Neural progenitor cell (in vitro differentiated cells): ENCODE results near the gene MN1.

Source experiments
- EZH2 ChIP-seq: fragments of 200-600 bp; sonication (generic); IDR thresholded peaks from 2 replicates; pipeline ENCODE4 v1.6.1; 2017; ENCODE audit warnings: antibody characterized with exemption, mild to moderate bottlenecking, moderate library complexity
- TF ChIP-seq, protein P1 (sequence below): fragments of 200-600 bp; sonication (generic); IDR thresholded peaks from 2 replicates; pipeline ENCODE4 v1.5.1; 2017; ENCODE audit warnings: antibody characterized with exemption, mild to moderate bottlenecking

DNA sequence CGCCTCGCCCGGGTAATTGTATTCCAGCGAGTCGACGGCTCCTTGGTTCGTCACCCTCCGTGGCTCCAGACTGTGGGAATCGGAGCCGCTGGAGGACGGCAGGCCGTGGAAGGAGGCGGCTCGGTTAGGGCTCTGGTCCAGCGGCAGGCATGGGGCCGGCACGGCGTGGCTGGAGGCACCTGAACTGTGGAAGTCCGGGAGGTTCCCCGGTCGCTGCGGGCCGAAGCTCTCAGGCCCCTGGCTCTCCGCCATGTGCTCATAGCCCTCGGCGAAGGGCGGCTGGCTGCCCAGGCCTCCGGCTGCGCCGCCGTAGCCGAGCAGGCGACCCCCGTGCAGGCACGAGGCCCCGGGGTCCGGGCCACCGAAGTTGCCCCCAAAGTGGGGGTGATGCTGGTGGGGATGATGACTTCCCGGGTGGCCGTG, 1.7 kb downstream of the MN1 start:
- TF ChIP-seq EZH2 = no peak
- TF ChIP-seq, protein P1, sequence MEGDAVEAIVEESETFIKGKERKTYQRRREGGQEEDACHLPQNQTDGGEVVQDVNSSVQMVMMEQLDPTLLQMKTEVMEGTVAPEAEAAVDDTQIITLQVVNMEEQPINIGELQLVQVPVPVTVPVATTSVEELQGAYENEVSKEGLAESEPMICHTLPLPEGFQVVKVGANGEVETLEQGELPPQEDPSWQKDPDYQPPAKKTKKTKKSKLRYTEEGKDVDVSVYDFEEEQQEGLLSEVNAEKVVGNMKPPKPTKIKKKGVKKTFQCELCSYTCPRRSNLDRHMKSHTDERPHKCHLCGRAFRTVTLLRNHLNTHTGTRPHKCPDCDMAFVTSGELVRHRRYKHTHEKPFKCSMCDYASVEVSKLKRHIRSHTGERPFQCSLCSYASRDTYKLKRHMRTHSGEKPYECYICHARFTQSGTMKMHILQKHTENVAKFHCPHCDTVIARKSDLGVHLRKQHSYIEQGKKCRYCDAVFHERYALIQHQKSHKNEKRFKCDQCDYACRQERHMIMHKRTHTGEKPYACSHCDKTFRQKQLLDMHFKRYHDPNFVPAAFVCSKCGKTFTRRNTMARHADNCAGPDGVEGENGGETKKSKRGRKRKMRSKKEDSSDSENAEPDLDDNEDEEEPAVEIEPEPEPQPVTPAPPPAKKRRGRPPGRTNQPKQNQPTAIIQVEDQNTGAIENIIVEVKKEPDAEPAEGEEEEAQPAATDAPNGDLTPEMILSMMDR = no peak
